ENCODE measurements around the gene PHF10.
A peak's percentile ranks its signal among the peaks of the same experiment; 100 is the strongest.

The PHF10 gene

GRCh38 chr6:169752074-169752623 lies 27.8 kb upstream of the PHF10 start:
- TF ChIP-seq, protein P1, sequence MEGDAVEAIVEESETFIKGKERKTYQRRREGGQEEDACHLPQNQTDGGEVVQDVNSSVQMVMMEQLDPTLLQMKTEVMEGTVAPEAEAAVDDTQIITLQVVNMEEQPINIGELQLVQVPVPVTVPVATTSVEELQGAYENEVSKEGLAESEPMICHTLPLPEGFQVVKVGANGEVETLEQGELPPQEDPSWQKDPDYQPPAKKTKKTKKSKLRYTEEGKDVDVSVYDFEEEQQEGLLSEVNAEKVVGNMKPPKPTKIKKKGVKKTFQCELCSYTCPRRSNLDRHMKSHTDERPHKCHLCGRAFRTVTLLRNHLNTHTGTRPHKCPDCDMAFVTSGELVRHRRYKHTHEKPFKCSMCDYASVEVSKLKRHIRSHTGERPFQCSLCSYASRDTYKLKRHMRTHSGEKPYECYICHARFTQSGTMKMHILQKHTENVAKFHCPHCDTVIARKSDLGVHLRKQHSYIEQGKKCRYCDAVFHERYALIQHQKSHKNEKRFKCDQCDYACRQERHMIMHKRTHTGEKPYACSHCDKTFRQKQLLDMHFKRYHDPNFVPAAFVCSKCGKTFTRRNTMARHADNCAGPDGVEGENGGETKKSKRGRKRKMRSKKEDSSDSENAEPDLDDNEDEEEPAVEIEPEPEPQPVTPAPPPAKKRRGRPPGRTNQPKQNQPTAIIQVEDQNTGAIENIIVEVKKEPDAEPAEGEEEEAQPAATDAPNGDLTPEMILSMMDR (IDR thresholded peaks at IDR 0.05; ENCODE audit: low read depth, low read length), result no peak

GRCh38 chr6:169751242-169752073 lies 27.2 kb upstream of the PHF10 start, which contains the start of the genes DYNLT2 and ERMARD:
DYNLT2 (minus strand) TSS chr6:169751572; CDS start chr6:169751458, 114 bp downstream.
ERMARD (plus strand) TSS chr6:169751622; CDS start chr6:169751658, 36 bp downstream.
- H3K4me3 ChIP-seq (ENCODE audit: low read depth, low read length), result peak within 1 kb of the TSS; percentile 92
- TF ChIP-seq, protein P1 (IDR thresholded peaks at IDR 0.05; ENCODE audit: low read depth, low read length), result 0 out of 2 replicates have a peak, but pooled peaks have one; percentile 3

More at GRCh38 chr6:169752074-169752623, 27.8 kb upstream of the PHF10 start:
- peak overlapping the region; percentile 92 for H3K4me3 ChIP-seq (ENCODE audit: low read depth, low read length)

DNA sequence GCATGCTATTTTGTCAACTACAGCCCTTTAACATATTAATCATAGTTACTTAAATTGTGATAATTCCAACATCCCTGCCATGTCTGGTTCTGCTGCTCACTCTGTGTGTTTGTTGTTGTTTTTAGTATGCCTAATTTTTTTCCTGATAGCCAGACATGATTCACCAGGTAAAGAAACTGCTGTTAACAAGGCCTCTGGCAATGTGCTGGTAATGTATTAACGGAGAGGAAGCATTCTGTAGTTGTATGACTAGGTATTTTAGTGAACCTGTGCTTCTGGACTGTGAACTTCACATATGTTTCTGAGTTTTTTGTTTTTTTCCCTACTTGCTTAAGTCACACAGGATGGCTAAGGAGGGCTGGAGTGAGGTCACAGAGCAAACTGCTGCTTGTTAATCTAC lies 22.3 kb upstream of the PHF10 start:
- H3K4me3 ChIP-seq (ENCODE audit: low read depth, low read length), result no peak overlapping the region
- TF ChIP-seq, protein P1 (IDR thresholded peaks at IDR 0.05; ENCODE audit: low read depth, low read length), result no peak

DNA sequence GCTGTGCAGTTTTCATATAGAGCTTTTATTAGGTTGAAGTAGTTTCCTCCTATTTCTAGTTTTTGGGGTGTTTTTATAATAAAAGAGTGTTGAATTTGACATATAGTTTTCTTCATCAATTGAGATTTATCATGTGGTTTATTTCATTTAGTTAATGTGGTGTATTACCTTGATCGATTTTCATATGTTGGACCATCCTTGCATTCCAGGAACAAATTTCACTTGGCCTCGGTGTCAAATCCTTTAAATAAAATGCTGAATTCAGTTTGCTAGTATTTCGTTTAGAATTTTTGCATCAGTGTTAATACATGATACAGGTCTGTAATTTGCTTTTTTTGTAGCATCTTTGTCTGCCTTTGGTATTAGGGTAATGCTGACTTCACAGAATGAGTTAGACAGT lies 21.1 kb upstream of the PHF10 start:
- TF ChIP-seq, protein P1 (IDR thresholded peaks at IDR 0.05; ENCODE audit: low read depth, low read length), result no peak
- no peak overlapping the region for H3K4me3 ChIP-seq (ENCODE audit: low read depth, low read length)

- no peak overlapping the region for H3K4me3 ChIP-seq (ENCODE audit: low read depth, low read length)
- TF ChIP-seq, protein P1 (IDR thresholded peaks at IDR 0.05; ENCODE audit: low read depth, low read length), result no peak
Measured at GRCh38 chr6:169741344-169741743, 17.0 kb upstream of the PHF10 start.

DNA sequence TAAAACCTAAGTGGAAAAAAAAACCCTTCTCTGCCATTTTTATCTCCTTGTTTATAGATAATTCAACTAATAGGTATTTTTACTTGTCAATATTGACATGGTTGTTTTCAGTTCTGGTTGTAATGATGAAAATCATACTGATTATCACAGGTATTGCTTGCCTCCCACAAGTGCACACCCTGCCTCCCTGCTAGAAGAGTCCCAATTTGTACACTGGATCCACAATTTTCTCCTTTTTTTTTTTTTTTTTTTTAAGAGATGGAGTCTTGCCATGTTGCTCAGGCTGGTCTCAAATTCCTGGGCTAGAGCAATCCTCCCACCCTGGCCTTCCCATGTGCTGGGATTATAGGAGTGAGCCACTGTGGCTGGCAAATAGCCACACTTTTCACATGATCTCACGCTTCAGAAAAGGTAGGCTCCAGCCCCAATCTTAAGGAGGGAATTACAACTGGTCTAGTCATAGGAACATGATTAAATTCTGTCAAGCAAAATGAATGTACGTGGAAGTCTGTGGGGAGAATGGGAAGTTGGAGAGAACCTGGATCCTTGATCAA lies 14.8 kb upstream of the PHF10 start:
- TF ChIP-seq, protein P1 (IDR thresholded peaks at IDR 0.05; ENCODE audit: low read depth, low read length), result no peak
- H3K4me3 ChIP-seq (ENCODE audit: low read depth, low read length), result no peak overlapping the region

All from WI38 (cell line).